Caco-2 (cell line): ENCODE data around the gene CEACAM16. TPM values are rescaled to one million over a fixed set of nuclear protein-coding genes. Genes with fewer than 3 reads are reported as not detected.

Experiments used
- BruUV-seq: library from RNA; stranded (reverse); fragments of 400-500 nt; replicated peaks from 2 replicates; lab custom pipeline; 2021; lab: Mats Ljungman, UMichigan
- CTCF ChIA-PET: fragments of 300-600 bp; sonication (Branson Sonifier 250); formaldehyde crosslinking; loops from one replicate; lab custom pipeline; 2022; ENCODE audit warnings: antibody characterized with exemption; lab: Charles Lee
- POLR2A ChIA-PET: fragments of 300-600 bp; sonication (Branson Sonifier 250); formaldehyde crosslinking; loops from one replicate; lab custom pipeline; 2022; ENCODE audit warnings: antibody characterized with exemption; lab: Charles Lee
- DNase-seq, 2 experiments: peaks; one replicate each; pipeline versions ENCODE4 v3.0.0 to v3.0.0-alpha.2; 2020 to 2022
- H3K27me3 ChIP-seq: replicated peaks from 2 replicates; pipeline ENCODE4 v1.6.0; 2011; ENCODE audit warnings: low read length; ENCODE audit not compliant: control insufficient read depth, insufficient read depth
- H3K36me3 ChIP-seq: 2 replicates; pipeline ENCODE4 v1.5.1; 2011; ENCODE audit warnings: low read length; ENCODE audit not compliant: control insufficient read depth, insufficient read depth
- H3K4me1 ChIP-seq: fragments of 250-450 bp; sonication (Bioruptor Pico); 2 replicates; pipeline ENCODE4 v1.5.1; 2020; ENCODE audit warnings: mild to moderate bottlenecking
- H3K4me3 ChIP-seq: 2 replicates; pipeline ENCODE4 v1.5.1; 2011; ENCODE audit warnings: low read depth, mild to moderate bottlenecking, control low read depth, low read length
- H3K9me3 ChIP-seq: fragments of 250-450 bp; sonication (Bioruptor Pico); 2 replicates; pipeline ENCODE4 v1.5.1; 2020; ENCODE audit warnings: mild to moderate bottlenecking, moderate library complexity
- H3K27ac Mint-ChIP-seq: one replicate; pipeline ENCODE4 v1.8.0; 2022; ENCODE audit warnings: mixed read lengths; ENCODE audit not compliant: unreplicated experiment
- H3K27me3 Mint-ChIP-seq: one replicate; pipeline ENCODE4 v1.8.0; 2022; ENCODE audit warnings: mixed read lengths; ENCODE audit not compliant: insufficient read depth, unreplicated experiment
- H3K36me3 Mint-ChIP-seq: one replicate; pipeline ENCODE4 v1.8.0; 2022; ENCODE audit warnings: mild to moderate bottlenecking, mixed read lengths; ENCODE audit not compliant: insufficient read depth, unreplicated experiment
- H3K4me1 Mint-ChIP-seq: one replicate; pipeline ENCODE4 v1.8.0; 2022; ENCODE audit warnings: low read depth, mixed read lengths; ENCODE audit not compliant: unreplicated experiment
- H3K4me3 Mint-ChIP-seq: one replicate; pipeline ENCODE4 v1.8.0; 2022; ENCODE audit warnings: mild to moderate bottlenecking, moderate library complexity, mixed read lengths; ENCODE audit not compliant: unreplicated experiment
- H3K9me3 Mint-ChIP-seq: one replicate; pipeline ENCODE4 v1.8.0; 2022; ENCODE audit warnings: mixed read lengths; ENCODE audit not compliant: unreplicated experiment
- intact Hi-C: fragments of 100-400 bp; cut with micrococcal nuclease; formaldehyde crosslinking; loops from one replicate; pipeline ENCODE4 v1.10.0; 2022; ENCODE audit not compliant: unreplicated experiment
- total RNA-seq: library from RNA; stranded (reverse); gene quantifications from 2 replicates; pipeline ENCODE4 v1.2.3, GENCODE V29; 2022
- TF ChIP-seq, protein P1 (sequence below), 2 experiments: fragments of 200-600 bp in 1 of 2; IDR thresholded peaks; 1 replicate in 1 of 2; 2 replicates in 1 of 2; pipeline versions ENCODE4 v1.5.1 to v1.8.0; 2011 to 2022; ENCODE audit warnings: antibody characterized with exemption in 1 of 2, control low read depth in 1 of 2, inconsistent platforms in 1 of 2, low read depth in 1 of 2, low read length in 1 of 2, mild to moderate bottlenecking in 1 of 2, moderate library complexity in 1 of 2; ENCODE audit not compliant: insufficient read depth in 1 of 2, severe bottlenecking in 1 of 2, unreplicated experiment in 1 of 2

Gene CEACAM16
- total RNA-seq, 1 experiment from 2014 or later: not detected

DNA sequence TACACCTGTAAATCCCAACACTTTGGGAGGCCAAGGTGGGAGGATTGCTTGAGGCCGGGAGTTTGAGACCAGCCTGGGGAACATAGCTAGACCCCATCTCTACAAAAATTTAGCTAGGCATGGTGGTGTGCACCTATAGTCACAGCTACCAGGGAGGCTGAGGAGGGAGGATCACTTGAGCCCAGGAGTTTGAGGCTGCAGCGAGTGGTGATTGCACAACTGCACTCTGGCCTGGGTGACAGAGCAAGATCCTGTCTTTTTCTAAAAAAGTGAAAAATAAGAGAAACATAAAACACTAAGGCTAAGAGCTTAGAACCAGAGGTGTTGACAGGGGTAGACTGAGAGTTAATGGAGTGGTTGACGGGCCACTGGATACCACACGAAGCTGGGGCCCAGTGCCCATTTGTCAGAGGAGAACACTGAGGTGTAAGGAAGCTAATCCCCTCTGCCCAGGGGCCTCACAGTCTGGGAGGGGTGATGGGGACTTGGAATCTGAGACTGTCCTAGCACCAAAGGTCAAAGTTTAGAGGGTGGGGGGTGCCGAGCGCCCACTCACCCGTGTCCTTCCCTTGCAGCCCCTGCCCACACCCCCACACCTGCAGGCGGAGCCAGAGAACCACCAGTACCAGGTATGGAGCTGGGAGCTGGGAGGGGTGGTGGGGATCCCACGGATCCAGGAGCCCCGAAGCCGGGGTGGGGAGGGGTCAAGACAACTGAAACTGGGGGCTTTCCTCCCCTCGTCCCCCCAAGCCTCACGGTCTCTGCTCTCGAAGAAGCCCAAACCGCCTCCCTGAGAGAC is 16.8 kb upstream of the CEACAM16 start:
- CTCF ChIA-PET: interaction anchor here (0.7 to 1.0 kb wide), 2 partner anchors 42 to 105 kb away, joined by 4 read pairs; no protein-coding TSS in a partner anchor
- intact Hi-C loops: no loop called here

DNA sequence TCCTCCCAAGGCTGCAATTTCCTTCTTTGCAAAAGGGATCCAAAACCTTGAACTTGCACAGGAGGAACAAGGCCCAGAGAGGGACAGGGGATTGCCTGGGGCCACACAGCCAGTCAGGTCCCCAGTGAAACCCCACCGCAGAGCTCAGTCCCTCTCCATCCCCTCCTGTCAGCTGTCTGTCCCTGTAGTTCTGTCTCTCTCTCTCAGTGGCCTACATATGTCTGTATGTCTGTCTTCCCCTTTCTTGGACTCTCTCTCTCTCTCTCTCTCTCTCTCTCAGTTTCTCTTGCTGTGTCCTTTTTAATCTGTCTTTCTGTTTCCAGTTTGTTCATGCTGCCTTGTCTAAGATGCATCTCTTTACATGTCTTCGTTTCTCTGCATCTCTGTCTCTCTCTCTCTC is 16.1 kb upstream of the CEACAM16 start:
- no peak overlapping the region for H3K27ac Mint-ChIP-seq

More for the DNA sequence above, 16.8 kb upstream of the CEACAM16 start:
- no peak overlapping the region for H3K27ac Mint-ChIP-seq
- no peak for DNase-seq
- H3K4me1 Mint-ChIP-seq: peaks cover 18% of the 10 kb centered on the region
- H3K4me1 ChIP-seq: peaks cover 15% of the 10 kb centered on the region
- no peaks in the 10 kb centered on the region; the same call in 1 of the 2 replicates for H3K36me3 ChIP-seq
- no peaks in the 10 kb centered on the region for H3K9me3 Mint-ChIP-seq
- H3K4me3 Mint-ChIP-seq: no peak overlapping the region
- TF ChIP-seq, protein P1, sequence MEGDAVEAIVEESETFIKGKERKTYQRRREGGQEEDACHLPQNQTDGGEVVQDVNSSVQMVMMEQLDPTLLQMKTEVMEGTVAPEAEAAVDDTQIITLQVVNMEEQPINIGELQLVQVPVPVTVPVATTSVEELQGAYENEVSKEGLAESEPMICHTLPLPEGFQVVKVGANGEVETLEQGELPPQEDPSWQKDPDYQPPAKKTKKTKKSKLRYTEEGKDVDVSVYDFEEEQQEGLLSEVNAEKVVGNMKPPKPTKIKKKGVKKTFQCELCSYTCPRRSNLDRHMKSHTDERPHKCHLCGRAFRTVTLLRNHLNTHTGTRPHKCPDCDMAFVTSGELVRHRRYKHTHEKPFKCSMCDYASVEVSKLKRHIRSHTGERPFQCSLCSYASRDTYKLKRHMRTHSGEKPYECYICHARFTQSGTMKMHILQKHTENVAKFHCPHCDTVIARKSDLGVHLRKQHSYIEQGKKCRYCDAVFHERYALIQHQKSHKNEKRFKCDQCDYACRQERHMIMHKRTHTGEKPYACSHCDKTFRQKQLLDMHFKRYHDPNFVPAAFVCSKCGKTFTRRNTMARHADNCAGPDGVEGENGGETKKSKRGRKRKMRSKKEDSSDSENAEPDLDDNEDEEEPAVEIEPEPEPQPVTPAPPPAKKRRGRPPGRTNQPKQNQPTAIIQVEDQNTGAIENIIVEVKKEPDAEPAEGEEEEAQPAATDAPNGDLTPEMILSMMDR (IDR thresholded peaks at IDR 0.05; ENCODE audit: insufficient read depth in 1 of 2, low read depth in 1 of 2, low read length in 1 of 2, severe bottlenecking in 1 of 2, unreplicated experiment in 1 of 2): no peak
- no TSS peak for BruUV-seq
- no peak overlapping the region for H3K4me3 ChIP-seq
- POLR2A ChIA-PET: interaction anchor here (0.6 kb wide), 1 partner anchor 17 kb away, joined by 11 read pairs; no protein-coding TSS in a partner anchor
- H3K9me3 ChIP-seq: no peaks in the 10 kb centered on the region
- no peaks in the 10 kb centered on the region for H3K27me3 ChIP-seq
- H3K27me3 Mint-ChIP-seq: no peaks in the 10 kb centered on the region
- no peaks in the 10 kb centered on the region for H3K36me3 Mint-ChIP-seq

More for the DNA sequence above, 16.1 kb upstream of the CEACAM16 start:
- Histone ChIP-seq H3K9me3 (no peaks in the 10 kb centered on the region), H3K4me1 (peaks cover 8% of the 10 kb centered on the region), H3K4me3 (no peak overlapping the region), H3K27me3 (no peaks in the 10 kb centered on the region), H3K36me3 (no peaks in the 10 kb centered on the region; the same call in 1 of the 2 replicates)
- H3K27me3 Mint-ChIP-seq: no peaks in the 10 kb centered on the region
- intact Hi-C loops: no loop called here
- TF ChIP-seq, protein P1 (IDR thresholded peaks at IDR 0.05; ENCODE audit: insufficient read depth in 1 of 2, low read depth in 1 of 2, low read length in 1 of 2, severe bottlenecking in 1 of 2, unreplicated experiment in 1 of 2): no peak
- ChIA-PET CTCF (interaction anchor here (0.7 to 1.0 kb wide), 2 partner anchors 41 to 106 kb away, joined by 4 read pairs; no protein-coding TSS in a partner anchor), POLR2A (interaction anchor here (0.6 kb wide), 1 partner anchor 17 kb away, joined by 11 read pairs; no protein-coding TSS in a partner anchor)
- peaks cover 13% of the 10 kb centered on the region for H3K4me1 Mint-ChIP-seq
- H3K9me3 Mint-ChIP-seq: no peaks in the 10 kb centered on the region
- no TSS peak for BruUV-seq
- DNase-seq: no peak
- no peaks in the 10 kb centered on the region for H3K36me3 Mint-ChIP-seq
- H3K4me3 Mint-ChIP-seq: no peak overlapping the region
